ENCODE results near the gene FBLN5.
A peak's percentile ranks its signal among the peaks of the same experiment; 100 is the strongest.
"Not testable (repeated sequence)": the region's sequence is repeated elsewhere in the genome, so short reads cannot be mapped to it uniquely, and the experiment has no call there.

The FBLN5 gene

DNA sequence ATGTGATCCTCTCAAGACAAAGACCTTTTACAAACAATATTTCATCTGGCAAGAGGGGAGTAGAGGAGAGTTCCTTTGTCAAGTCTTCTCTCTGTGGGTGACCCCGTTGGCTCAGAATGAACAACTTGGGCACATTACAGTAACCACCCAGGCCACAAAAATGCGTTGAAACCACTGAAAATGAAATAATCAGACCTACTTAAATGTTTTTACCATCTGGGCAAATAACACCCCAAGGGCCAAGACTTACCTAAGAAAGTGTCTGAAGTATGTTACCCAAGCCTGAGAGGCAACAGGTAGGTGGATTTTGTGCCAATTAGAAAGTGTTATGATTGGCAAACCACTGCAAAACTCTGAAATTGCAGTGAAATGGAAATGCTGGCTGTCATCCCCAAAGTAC, 81.4 kb downstream of the FBLN5 start:
- no peak for DNase-seq (ENCODE audit: low spot score)

DNA sequence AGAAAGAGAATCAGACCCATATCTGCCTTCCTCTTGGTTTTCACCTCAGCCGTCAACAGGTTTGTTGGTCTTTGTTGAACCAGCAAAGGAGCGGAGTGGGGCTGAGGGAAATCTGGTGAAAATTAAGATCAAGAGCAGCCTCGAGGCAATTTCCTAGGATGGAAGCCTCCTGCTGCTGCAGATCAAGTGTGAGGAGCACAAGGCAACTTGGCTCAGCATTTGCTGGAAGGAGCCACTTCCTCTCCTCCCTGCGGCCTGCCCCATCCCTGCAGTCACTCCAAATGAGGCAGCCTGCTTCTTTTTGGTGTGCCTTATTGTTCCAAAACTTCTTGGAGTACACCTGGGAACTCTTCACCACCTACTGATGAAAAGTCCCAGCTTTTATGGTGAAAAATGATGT, 85.1 kb downstream of the FBLN5 start:
- DNase-seq (ENCODE audit: low spot score) = no peak

GRCh38 chr14:91861091-91861490, 86.4 kb downstream of the FBLN5 start:
- DNase-seq (ENCODE audit: low spot score) = no peak

GRCh38 chr14:91860238-91860637, 87.3 kb downstream of the FBLN5 start:
- DNase-seq (ENCODE audit: low spot score) = no peak

DNA sequence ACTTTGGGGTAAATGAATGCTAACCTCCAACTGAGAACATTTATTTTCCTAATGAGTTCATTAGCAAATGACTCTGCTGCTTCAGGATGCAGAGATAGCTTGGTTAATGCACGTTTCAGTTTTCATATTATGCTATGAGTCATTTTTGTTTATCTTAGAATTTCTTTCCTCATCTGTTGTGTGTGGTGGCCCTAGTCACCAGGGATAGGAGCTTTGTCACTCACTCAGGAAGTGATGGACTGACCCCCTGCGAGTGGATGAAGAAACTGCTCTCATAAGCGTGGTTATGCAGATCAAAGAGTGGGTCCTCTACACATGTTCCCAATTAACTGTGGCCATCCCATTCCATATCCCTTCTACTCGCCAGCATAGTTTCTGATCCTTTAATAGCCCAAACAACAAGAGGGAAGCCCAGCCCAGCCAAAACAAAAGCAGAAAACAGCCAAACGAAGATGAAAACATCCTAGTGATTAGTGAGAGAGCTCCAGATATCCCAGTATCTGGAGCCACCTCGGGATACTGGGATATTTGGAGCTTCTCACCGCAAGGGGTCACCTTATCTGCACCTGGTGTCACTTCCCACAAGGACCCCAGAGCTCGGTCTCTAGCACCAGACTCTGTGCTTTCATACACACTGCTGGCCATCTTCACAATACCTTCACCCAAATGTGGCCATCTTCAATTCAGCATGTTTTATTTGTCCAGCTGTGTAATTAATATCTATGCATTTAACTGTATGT, 88.8 kb downstream of the FBLN5 start:
- DNase-seq (ENCODE audit: low spot score) = no peak

GRCh38 chr14:91857614-91858013, 89.9 kb downstream of the FBLN5 start:
- no peak for DNase-seq (ENCODE audit: low spot score)

DNA sequence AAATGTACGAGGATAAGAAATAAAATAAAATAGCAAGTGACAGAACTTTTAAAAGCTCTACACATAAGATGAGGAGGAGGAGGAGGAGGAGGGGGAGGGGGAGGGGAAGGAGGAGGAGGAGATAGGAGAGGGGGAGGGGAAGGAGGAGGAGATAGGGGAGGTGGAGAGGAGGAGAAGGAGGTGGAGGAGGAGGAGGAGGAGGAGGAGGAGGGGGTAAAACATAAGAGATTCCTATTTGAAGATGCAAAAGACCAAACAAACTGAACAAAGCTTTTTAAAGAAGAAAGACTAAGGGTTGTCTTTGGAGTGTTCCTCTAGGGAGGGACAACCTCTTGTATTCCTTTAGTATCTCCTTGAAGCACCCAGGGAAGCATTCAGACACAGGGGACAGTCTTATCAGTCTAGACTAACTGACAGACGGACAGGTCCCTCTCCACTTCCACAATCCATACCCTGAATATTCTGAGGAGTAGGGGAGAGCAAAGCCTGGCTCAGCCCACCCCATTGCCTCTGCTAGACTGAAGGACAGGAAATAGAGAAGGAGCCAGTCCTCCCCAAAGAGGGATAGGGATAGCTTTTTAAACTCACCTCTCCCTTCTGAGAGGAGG, 93.1 kb downstream of the FBLN5 start:
- DNase-seq (ENCODE audit: low spot score) = no peak

DNA sequence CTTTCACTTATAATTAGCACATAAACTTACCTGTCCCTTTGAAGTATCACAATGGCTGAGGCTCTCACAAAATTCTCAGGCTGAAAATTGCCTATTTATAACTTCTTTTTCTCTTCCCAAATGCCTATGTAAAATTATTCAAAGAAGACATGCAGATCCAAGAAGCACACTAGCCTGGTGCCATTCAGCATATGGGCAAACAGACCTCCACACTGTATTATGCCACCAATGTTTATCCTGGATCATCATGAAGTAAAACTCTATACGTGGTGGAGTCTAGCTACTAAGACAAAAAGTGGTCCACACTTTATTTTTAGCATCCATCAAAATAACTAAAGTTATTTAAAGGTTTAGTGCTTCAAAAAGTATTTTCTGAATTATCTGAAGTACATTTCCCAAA, 95.9 kb downstream of the FBLN5 start:
- no peak for DNase-seq (ENCODE audit: low spot score)

DNA sequence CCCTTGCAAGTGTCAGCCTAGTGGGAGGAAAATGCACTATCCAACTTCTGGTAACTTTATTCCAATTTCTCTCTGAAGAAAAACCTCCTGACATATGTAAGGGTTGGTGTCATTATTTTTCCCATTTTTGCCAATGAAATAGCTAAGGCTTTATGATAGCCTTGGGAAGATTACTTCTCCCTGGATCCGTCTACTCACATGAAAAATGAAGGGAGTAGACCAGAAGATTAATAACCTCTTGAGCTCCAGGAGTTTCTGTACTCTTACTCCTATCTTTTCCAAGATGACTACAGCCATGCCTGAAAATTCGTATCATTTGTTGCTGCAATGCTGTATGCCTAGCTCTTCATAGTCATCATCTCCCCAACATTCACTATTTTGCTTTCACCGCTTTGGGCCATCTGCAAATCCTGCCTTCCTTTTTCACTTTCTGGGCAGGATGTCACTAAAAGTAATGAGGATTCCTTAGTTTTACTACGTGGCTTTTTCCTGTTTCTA, 98.9 kb downstream of the FBLN5 start:
- DNase-seq (ENCODE audit: low spot score) = no peak

GRCh38 chr14:91847693-91848092, 99.8 kb downstream of the FBLN5 start:
- DNase-seq (ENCODE audit: low spot score) = no peak

- DNase-seq (ENCODE audit: low spot score) = no peak
Measured at GRCh38 chr14:91845652-91846051, 101.8 kb downstream of the FBLN5 start.

DNA sequence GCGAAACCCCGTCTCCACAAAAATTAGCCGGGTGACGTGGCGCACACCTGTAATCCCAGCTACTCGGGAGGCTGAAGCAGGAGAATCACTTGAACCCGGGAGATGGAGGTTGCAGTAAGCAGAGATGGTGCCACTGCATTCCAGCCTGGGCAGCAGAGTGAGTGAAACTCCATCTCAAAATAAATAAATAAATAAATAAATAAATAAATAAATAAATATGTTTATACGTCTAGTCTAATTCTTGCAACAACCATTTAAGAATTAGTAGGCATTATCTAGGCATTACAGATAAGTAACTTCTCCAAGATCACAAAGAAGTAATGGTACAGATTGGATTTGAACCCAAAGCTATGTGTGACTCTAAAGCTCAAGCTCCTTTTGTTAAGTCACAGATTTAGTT, 102.4 kb downstream of the FBLN5 start:
- DNase-seq (ENCODE audit: low spot score) = not testable (repeated sequence)

GRCh38 chr14:91844029-91844428, 103.5 kb downstream of the FBLN5 start:
- DNase-seq (ENCODE audit: low spot score) = no peak

- no peak for DNase-seq (ENCODE audit: low spot score)
Measured at GRCh38 chr14:91843437-91843836, 104.1 kb downstream of the FBLN5 start.

GRCh38 chr14:91841065-91841464, 106.4 kb downstream of the FBLN5 start:
- no peak for DNase-seq (ENCODE audit: low spot score)

- DNase-seq (ENCODE audit: low spot score) = no peak
Measured at GRCh38 chr14:91839749-91840148, 107.7 kb downstream of the FBLN5 start.

DNA sequence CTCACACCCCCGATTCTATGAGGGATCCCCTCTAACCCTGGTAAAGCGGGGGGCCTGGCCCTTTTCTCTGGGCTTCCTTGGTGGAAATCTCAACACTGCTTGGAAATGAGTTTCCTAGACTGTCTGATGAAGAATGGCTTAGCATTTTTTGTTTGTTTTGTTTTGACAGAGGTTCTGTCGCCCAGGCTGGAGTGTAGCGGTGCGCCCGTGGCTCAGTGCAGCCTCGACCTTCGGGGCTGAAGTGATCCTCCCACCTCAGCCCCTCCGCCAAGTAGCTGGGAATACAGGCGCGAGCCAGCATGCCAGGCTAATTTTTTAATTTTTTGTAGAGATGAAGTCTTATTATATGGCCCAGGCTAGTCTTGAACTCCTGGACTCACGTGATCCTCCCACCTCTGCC, 110.4 kb downstream of the FBLN5 start:
- no peak for DNase-seq (ENCODE audit: low spot score)

- DNase-seq (ENCODE audit: low spot score) = no peak
Measured at GRCh38 chr14:91835920-91836843, 111.3 kb downstream of the FBLN5 start.

DNA sequence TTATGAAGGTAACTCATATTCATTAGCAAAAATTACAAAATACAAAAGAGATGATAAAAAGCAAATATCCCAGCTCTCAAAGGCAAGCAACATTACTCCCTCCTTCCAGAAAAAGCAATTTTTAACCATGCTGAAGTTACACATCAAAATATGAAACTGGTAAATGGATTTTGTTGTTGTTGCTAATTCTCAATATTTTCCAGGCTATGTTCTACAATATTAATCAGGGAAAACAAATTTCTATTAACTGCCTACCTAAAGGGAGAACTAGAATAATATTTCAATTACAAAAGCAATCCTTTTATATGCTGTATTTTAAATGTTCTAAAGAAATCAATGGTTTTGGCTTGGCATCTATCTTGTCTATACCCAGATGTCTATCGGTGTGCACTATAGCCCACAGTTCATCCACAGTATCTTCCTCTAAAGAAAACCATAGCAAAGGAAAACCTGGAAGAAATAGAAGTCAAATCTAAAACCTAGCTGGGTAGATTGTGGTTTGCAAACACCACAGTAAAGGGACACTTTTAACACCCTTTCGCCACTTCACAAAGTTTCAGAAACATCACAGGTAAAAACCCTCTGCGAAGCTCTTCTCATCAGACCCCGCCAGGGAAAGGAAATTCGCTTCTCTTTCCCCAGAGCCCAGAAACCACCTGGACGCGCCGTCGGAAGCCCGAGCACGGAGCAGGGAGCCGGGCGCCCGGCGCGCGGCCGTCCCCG, 112.1 kb downstream of the FBLN5 start:
- DNase-seq (ENCODE audit: low spot score) = no peak

DNA sequence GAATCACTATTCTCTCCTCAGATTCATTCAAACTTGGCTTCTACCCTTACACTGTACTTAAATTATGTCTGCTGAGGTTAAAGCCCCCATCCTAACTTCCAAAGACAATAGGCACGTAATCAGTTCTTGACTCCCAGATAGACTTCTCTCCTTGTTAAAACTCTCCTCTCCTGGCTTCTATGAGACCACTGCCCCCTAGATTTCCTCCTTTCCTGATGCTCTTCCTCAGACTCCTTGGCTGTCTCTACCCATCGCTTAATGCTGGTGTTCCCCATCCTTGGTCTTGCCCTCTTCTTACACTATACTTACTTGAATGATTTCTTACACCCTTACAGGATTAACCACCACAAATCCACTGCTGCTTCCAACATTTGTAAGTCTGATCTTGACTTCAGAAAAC, 112.9 kb downstream of the FBLN5 start:
- DNase-seq (ENCODE audit: low spot score) = no peak

DNA sequence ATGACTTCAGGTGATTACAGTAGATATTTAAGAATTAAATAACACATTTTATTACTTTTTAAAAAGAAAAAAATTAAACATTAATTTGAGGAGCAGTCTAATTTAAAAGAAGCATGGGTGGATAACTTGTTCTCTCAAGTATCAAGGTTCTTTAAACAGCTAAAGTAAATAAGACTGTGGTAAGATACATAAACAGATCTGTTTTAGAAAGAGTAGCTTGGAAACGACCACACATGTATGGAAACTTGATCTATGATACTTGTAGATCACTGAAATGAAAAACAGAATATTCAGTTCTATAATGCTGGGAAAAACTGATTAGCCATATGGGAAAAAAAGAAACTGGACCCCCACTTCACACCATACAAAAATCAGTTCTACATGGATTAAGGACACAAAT, 116.2 kb downstream of the FBLN5 start:
- DNase-seq (ENCODE audit: low spot score) = no peak

- DNase-seq (ENCODE audit: low spot score) = peak; percentile 5
Measured at GRCh38 chr14:91830777-91831176, 116.7 kb downstream of the FBLN5 start.

All from pons (tissue), 1 donor.